HG03432 (cell line): ENCODE data around the gene HSD11B1.

ENCODE experiments used
- ATAC-seq: cut with Tn5 transposase; IDR thresholded peaks from one replicate; pipeline ENCODE4 v1.9.1; 2021; ENCODE audit warnings: mild to moderate bottlenecking, moderate library complexity; ENCODE audit not compliant: unreplicated experiment

HSD11B1 gene

GRCh38 chr1:209751627-209752231, 47.1 kb downstream of the HSD11B1 start:
- ATAC-seq = peak; percentile 58

DNA sequence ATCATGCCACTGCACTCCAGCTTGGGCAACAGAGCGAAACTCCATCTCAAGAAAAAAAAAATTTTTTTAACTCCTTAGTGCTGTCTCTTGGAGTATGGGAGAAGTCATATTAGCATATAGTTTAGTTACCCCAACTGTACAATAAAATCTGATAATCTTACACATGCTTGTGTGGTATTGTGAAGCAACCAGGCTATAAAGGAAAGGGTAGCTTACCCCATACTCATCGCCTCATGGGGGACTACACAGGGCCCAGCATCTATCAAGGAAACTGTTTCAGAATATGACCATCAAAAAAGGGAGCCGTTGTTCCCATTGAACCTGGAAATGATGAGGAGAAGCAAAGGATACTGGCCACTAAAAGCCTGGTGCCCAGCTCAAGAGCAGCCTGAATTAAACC, 48.2 kb downstream of the HSD11B1 start:
- ATAC-seq = no peak

DNA sequence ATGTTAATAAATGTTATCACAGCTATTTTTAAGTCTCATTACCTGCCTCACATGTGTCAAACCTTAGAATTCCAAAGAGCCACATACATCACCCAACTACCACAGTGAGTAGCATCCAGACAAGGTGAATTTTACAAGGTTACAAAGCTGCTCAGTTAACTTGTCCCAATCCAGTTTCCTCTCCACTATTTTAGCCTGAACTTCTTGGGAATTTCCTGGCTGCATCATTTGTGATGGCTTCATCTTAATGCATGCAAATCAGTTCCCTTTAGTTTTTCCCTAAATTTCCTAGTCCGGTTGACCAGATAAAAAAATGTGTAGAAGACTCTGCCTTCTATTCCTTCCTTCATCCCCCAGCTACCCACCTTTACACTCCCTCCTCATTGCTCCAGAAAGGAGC, 50.6 kb downstream of the HSD11B1 start:
- no peak for ATAC-seq

GRCh38 chr1:209755926-209756614, 51.4 kb downstream of the HSD11B1 start, which contains the start of gene TRAF3IP3:
Gene TRAF3IP3 (plus strand): TSS chr1:209756053. CDS start chr1:209760040, 3,987 bp downstream.
- ATAC-seq = peak; percentile 72

DNA sequence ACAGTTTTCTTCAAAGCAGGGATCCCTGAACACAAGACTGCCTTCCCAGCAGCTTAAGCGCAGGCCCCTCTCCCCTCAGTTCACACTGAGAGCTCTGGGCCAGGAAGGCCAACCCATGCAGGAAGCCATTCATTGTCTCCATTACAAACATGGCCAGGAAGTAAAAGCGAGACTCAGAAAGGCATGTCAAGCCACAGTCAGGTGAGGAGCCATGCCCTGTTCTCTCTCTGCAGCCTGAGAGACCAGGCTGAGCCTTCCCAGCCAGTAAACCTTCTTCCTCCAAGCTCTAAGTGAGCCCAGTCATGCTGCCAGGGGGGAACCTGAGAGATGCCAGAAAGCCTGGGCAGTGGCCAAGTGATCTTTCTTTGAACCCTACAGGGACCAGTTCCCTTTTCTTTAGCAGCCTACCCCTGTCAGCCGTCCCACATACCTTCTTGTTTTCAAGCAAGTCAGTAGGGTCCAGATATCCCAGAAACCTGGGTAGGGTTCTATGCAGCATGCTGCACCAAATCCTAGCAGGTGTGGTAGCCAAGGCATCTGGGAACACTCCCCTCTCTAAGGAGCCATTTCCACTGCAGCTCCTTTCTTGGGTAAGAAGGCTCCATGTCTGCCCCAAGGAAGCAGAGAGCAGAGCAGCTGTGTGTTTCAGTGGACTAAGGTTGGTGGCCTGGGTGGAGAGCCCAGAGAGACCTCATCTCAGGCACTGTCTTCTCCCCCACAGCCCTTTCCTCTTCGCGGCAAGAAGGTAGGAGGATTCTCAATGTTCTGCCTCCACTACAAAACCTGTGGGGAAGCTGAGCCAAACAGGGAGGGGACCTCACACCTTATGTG, 52.2 kb downstream of the HSD11B1 start:
- ATAC-seq = peak; percentile 33

- ATAC-seq = no peak
These were observed 53.8 kb downstream of the HSD11B1 start for GRCh38 chr1:209758400-209758799.

DNA sequence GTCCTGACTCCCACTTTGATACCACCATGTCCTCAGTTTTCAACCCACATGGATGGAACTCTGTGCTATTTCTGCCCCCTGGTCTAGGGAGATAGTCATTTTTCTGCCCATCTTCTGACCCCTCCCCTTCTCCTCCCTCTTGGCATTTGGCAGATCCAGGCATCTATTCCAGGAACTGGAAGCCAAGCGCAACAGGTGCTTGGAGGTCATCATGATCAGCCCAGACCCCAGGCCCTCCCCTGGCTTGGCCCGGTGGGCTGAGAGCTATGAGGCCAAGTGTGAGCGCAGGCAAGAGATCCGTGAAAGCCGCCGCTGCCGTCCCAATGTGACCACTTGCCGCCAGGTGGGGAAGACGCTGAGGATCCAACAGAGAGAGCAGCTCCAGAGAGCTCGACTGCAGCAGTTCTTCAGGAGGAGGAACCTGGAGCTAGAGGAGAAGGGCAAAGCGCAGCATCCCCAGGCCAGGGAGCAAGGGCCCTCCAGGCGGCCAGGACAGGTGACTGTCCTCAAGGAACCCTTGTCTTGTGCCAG, 55.2 kb downstream of the HSD11B1 start:
- ATAC-seq = no peak

DNA sequence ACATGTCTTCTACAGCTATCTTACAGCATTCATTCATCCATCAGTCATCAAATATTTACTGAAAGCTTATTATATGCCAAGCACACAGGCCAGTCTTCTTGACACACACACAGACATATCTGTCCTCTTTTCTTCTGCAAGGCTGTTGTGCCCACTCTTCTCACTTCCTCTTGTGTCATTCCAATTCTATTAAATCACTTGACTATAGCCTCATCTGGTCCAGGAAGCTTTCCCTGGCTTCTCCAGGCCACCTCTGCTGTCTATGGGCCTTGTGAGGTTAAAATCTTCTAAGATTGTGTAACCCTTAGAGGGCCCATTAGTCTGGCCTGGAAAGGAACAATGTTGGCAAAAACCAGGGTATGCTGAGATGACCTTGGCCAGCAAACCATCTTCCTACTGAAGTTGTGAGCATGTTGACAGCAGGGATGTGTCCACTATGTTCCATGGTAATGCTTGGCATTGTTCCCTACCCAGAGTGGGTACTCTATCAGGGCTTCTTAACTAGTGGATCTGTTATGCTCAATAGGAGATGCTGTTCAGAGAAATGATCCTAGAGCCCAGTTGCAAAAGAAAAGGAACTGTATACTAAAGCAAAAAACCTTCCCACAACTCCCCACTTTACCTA, 56.5 kb downstream of the HSD11B1 start:
- no peak for ATAC-seq

- no peak for ATAC-seq
These were observed 61.4 kb downstream of the HSD11B1 start for GRCh38 chr1:209766051-209766450.

GRCh38 chr1:209767096-209767495, 62.5 kb downstream of the HSD11B1 start:
- ATAC-seq = no peak

GRCh38 chr1:209767706-209768105, 63.1 kb downstream of the HSD11B1 start:
- no peak for ATAC-seq

DNA sequence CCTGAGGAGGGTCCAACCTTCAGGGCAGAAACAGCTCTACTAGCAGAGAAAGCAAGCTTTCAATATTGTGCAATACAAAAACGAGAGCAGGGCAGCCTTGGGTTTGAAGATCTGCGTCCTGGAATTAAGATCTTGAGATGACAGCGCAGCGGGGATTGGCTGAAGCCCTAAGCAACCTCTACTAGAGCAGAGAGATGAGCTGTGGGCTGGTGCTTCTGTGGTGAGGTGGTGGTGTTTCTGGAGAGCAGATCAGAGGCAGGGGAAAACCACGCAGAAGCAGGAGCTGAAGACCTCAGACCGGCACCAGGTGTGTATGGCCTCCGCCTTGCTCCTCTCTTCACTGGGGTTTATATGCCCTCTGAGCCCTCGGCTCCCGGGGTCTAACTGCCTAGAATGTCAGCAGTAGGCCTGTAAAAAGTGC, 63.7 kb downstream of the HSD11B1 start:
- peak; percentile 90 for ATAC-seq

DNA sequence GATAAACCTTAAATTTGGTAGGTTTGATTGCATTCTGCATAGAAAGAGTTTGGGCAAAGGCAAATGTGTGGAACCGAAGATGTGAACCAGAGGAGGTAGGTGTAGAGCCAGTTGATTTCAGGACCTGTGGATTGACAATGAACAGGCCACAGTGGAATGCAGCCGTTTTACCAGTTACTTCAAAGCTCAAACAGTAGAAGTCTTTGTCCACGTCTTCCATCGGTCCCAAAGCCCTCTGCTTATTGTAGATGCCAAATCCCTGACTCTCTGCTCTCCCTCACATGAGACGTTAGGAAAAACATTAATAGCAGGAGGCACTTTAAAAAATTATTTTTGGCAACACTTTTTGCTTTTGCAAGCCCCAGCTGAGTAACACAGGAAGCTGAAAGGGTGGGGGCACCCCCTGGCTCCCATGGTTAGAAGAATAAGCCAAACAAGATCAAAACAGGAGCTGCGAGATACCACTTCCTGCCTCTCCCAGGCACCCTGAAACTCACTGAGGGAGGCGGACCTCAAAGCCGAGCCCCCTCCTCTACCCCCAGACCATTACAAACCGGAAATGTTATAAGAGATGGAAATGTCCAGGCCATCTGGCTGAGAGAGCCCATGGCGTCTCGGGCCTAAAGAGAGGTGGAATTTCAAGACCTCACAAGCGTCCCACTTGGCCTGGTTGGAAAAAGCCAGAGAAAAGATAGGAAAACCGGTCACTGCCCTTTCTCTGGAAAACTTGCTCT, 64.7 kb downstream of the HSD11B1 start:
- ATAC-seq = peak; percentile 83

DNA sequence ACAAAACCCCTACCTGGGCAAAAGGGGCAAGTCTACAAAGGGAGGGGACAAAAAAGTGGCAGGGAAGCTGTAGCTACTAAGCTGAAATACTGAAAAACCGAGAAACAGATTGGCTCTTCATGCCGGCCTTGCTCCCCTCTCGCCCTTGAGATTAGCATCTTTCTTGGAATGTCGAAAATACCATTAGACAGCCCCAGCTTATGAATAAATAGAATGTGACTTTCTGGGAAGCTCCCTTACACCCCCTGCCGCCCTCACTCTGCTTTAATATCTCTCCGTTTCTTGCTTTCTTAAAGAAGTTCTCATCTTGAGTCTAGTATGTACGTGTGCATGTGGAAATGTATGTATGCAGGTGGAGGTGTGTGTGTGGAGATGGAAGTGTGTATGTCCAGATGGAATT, 65.3 kb downstream of the HSD11B1 start:
- ATAC-seq = no peak

- no peak for ATAC-seq
These were observed 66.2 kb downstream of the HSD11B1 start for GRCh38 chr1:209770636-209771415.

- ATAC-seq = no peak
These were observed 67.5 kb downstream of the HSD11B1 start for GRCh38 chr1:209772126-209772525.

DNA sequence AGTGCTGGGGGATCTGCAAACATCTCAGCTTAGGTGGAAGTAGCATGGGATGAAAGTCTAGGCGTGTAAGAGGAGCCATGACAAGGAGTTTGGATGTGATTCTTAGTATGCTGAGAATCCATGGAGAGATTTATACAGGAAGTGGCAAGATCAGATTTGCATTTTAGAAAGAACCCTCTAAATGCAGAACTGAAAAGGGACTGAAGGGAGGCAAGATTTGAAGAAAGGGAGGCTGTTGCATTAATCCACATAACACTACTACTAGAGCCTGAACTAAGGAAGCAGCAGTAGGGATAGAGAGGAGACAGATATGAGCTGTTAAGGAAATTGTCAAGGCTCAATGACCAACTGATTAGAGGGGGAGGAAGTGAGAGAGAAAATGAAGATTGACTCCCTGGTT, 69.9 kb downstream of the HSD11B1 start:
- peak; percentile 65 for ATAC-seq

DNA sequence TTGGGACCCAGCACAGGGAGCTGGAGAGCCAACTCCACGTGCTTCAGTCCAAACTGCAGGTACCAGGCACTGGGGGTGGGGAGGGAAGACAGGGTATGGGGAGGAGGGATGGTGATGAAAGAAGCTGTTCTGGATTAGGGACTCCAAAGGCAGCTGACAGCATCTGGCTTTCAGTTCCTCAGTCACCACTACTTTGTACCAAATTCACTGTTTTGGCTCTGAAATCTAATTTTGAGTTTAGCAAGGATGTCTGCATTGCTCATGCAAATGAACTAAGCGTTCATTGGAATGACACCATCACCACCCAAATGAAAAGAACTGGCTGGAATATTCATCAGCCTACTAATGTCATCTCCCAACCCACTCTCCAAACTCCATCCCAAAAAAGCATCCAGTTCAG, 71.0 kb downstream of the HSD11B1 start:
- no peak for ATAC-seq

DNA sequence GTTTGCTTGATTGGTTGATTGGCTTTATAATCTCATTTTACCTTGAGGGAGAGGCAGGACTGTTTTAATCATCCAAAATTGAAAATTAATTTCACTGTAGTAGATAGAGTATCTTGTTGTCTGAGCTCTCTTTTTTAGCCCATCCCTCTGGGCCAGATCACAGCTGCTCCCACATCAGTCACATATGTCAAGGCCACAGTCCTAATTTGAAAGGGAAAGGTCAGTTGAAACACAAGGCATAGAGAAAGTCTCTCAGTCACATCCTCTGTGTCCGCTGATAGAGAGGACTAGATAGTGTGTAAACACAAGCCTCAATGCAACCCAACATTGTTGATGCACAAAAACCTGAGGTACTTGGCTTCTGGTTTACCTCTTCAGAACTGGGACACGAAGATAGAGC, 72.9 kb downstream of the HSD11B1 start:
- ATAC-seq = no peak

GRCh38 chr1:209778102-209778501, 73.5 kb downstream of the HSD11B1 start:
- no peak for ATAC-seq
